ENCODE results near the gene PAPOLA. TPM values are rescaled to one million over a fixed set of nuclear protein-coding genes. Genes with fewer than 3 reads are reported as not detected.

Gene PAPOLA
- total RNA-seq, 1 donor from 2014 or later, result 132 TPM

- intact Hi-C loops (cut with DNase I), result no loop called here
Measured at GRCh38 chr14:96538097-96538989, 36.2 kb downstream of the PAPOLA start.

GRCh38 chr14:96538990-96539317 lies 36.8 kb downstream of the PAPOLA start:
- DNase-seq (no peak), ATAC-seq (ENCODE audit: poor library complexity) (no peak)
- intact Hi-C loops (cut with DNase I), result no loop called here

More at GRCh38 chr14:96538097-96538989, 36.2 kb downstream of the PAPOLA start:
- no peak for DNase-seq
- ATAC-seq (ENCODE audit: poor library complexity), result no peak

GRCh38 chr14:96554315-96554910 lies 52.2 kb downstream of the PAPOLA start:
- ATAC-seq (ENCODE audit: poor library complexity) (no peak), DNase-seq (no peak)
- intact Hi-C loops (cut with DNase I), result no loop called here

GRCh38 chr14:96559571-96559970 lies 57.4 kb downstream of the PAPOLA start:
- intact Hi-C loops (cut with DNase I), result no loop called here
- ATAC-seq (ENCODE audit: poor library complexity), result no peak
- DNase-seq, result no peak

DNA sequence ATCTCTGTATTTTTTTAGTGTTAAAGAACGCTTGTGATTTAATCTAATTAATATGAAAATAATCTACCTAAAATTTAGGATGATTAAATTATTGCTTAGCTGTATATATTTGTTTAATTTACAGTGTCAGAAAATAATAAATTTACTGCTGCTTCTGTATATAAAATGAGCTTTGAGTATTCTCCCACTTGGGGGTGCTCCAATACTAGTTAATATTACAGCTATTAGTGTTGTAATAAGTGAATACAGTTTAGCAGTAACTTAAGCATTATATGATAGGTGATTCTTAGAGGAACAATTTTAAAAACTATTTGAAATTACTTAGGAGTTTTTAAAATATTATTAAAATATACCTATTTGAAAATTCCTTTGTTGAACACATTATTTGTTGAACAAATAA lies 62.2 kb downstream of the PAPOLA start:
- ATAC-seq (ENCODE audit: poor library complexity) (no peak), DNase-seq (no peak)
- intact Hi-C loops (cut with DNase I), result loop anchor here (10.0 kb wide), 1 partner anchor 240 kb away; no protein-coding TSS in a partner anchor

DNA sequence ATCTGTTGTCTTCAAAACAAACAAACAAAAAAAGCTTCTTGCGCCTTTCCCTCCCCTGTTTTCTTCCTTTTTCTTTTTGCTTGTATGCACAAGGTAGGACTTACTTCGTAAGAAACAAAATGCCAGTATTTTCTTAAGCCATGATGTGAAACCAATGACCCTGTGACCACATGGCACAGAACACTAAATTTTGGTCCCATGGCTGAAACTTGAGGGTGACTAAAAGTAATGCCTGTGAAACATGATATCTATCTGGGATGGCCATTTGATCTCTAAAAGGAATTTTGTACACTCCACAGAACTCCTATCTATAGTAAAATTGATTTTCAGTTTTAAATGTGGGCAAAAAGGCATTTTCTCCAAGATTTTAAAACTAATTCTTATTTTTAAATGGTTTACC lies 63.6 kb downstream of the PAPOLA start:
- intact Hi-C loops (cut with DNase I), result loop anchor here (5.0 to 10.0 kb wide), 2 partner anchors 176 to 241 kb away; no protein-coding TSS in a partner anchor
- ATAC-seq (ENCODE audit: poor library complexity), result no peak

DNA sequence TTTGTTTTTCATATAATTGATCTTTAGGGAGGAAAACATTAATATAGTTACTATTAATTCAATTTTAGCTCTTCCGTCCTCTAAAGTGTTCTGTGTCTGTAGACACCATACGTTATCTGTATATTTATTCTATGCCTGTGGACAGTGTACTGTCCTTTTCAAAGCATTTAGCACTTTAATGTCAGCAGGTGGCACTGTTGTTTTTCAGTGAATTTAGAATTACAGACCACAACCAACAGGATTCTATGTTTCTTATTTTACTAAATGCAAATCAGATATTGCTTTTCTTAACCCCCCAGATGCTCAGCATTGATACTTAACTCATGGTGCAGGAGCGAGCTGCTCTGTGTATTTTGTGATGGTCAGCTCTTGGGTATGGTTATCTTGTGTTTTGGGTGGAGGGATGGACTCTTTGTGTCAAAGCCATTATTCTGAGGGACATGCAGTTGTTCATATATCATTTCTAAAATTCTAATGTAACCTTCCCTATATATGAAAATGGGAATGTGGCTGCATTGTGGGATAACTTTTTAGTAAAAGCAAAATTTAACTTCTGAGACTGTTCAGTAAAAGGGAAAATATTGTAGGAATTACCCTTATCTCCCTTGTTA lies 65.2 kb downstream of the PAPOLA start:
- DNase-seq (no peak), ATAC-seq (ENCODE audit: poor library complexity) (peak; percentile 57)
- intact Hi-C loops (cut with DNase I), result loop anchor here (5.0 to 10.0 kb wide), 2 partner anchors 175 to 243 kb away; no protein-coding TSS in a partner anchor

More for the DNA sequence above, 63.6 kb downstream of the PAPOLA start:
- no peak for DNase-seq

GRCh38 chr14:96568621-96569020 lies 66.4 kb downstream of the PAPOLA start:
- ATAC-seq (ENCODE audit: poor library complexity), result no peak
- no peak for DNase-seq
- intact Hi-C loops (cut with DNase I), result loop anchor here (5.0 to 10.0 kb wide), 2 partner anchors 174 to 244 kb away; no protein-coding TSS in a partner anchor

DNA sequence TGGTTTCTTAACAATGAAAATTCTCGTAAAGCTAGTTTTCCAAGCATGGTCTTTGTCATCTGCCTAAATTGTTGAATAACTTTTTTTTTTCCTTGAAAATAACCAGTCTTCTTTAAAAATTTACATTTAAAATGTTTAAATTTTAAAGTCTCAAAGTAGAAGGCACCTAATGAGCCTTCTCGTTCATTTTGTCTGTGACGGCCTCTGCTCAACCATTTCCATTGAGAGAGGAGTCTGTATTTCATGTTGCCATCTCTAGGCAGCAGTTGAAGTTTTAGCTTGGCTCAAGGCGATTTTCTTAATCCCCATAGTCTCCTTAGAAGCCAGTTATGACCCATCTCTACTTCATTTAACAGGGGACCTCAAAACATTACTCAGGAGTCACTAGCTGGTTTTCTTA lies 69.1 kb downstream of the PAPOLA start:
- no peak for DNase-seq
- ATAC-seq (ENCODE audit: poor library complexity), result no peak
- intact Hi-C loops (cut with DNase I), result no loop called here

- no peak for DNase-seq
- intact Hi-C loops (cut with DNase I), result no loop called here
- ATAC-seq (ENCODE audit: poor library complexity), result no peak
Measured at GRCh38 chr14:96573473-96574100, 71.4 kb downstream of the PAPOLA start.

DNA sequence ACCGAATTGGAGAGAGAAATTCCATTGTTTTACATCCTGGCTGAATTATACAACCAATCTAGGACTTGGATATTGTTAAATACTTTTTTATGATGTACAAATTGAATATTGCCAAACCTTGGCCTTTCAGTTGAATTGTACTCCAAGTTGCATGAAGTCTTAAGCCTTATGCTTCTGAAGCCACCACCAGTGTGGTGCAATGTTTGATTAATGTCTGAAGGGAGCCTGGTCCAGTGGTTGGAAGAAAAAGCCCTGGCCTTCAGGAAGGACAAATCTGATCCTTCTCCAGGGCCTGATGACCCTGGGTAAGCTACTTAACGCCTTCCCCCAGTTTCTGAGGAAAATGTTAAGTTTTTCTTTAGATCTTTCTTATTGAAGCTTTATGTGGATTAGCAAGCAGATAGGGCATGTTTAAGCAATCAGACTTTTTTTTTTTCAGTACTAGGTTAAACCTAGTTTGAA lies 72.0 kb downstream of the PAPOLA start:
- ATAC-seq (ENCODE audit: poor library complexity) (no peak), DNase-seq (no peak)
- intact Hi-C loops (cut with DNase I), result no loop called here

GRCh38 chr14:96574633-96575632 lies 72.8 kb downstream of the PAPOLA start:
- intact Hi-C loops (cut with DNase I), result no loop called here
- DNase-seq (no peak), ATAC-seq (ENCODE audit: poor library complexity) (peak; percentile 46)

GRCh38 chr14:96576359-96576758 lies 74.2 kb downstream of the PAPOLA start:
- ATAC-seq (ENCODE audit: poor library complexity) (no peak), DNase-seq (no peak)
- intact Hi-C loops (cut with DNase I), result no loop called here

DNA sequence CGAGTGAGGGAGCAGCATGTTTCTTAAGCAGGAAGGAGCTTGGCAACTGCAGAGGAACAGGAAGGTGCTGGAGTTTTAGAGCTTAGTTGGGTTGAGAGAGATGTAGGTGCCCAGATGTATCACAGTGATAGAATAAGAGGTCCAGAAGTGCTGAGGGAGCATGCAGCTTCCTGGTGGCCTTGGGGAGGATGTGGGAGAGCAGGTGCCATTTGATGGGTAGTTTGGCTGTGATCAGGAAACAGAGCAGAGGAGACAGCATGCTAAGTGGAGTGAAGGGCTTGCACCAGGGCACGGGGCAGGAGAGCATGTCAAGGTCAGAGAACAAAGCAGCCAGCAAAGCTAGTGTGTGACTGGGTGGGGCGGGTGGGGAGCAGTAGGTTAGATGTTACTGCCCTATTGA lies 74.8 kb downstream of the PAPOLA start:
- intact Hi-C loops (cut with DNase I), result no loop called here
- no peak for DNase-seq
- ATAC-seq (ENCODE audit: poor library complexity), result peak; percentile 34

- DNase-seq (no peak), ATAC-seq (ENCODE audit: poor library complexity) (no peak)
- intact Hi-C loops (cut with DNase I), result no loop called here
Measured at GRCh38 chr14:96578619-96579018, 76.4 kb downstream of the PAPOLA start.

DNA sequence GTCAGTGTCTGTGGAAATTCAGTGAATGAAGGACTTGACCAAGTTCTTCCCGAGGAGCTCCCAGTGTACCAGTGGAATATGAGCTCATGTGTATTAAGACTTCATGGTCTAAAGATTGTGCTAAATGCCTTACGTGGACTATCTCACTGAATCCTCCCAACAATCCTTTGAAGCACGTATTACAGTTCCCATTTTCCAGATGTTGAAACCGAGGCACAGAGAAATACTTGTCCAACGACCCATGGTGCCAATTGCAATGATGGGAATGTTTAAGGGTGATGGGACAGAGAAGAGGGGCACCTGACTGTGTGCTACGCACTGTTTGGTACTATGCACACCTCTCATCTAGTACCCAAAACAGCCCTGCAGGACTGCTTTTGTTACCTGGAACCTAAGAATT lies 77.2 kb downstream of the PAPOLA start:
- no peak for ATAC-seq (ENCODE audit: poor library complexity)
- no peak for DNase-seq
- intact Hi-C loops (cut with DNase I), result no loop called here

DNA sequence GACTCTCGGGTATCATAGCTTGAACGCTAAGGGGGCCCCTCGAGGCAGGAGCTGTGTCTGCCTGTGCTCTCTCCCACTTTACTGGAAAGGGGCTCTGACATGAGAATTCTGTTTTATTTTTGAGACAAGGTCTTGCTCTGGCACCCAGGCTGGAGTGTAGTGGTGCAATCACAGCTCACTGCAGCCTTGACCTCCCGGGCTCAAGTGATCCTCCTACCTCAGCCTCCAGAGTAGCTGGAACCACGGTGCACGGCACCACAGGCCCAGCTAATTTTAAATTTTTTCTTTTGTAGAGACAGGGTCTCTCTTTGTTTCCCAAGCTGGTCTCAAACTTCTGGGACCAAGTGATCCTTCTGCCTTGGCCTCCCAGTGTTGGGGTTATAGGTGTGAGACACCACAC lies 77.7 kb downstream of the PAPOLA start:
- ATAC-seq (ENCODE audit: poor library complexity), result no peak
- intact Hi-C loops (cut with DNase I), result no loop called here
- no peak for DNase-seq

DNA sequence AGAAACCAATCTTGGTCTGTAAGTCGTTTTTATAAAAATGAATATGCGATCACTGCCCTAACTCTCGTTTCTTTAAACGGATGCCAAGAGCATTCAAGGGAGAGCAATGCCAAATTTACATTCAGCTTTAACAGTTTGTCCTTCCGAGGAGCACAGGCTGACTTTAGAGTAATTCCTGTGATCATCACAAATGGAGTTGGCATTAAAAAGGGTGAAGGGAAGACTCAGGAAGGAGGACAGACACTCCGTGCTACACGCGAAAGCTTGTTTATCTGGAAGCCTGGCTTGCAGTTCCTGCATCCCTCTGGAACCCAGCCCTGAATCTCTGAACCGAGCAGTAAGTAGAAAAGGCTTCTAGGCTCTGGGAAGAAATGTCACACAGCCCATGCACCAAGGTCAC lies 78.4 kb downstream of the PAPOLA start:
- ATAC-seq (ENCODE audit: poor library complexity), result no peak
- intact Hi-C loops (cut with DNase I), result no loop called here
- no peak for DNase-seq

Data from Right ventricle myocardium superior (tissue), 1 donor.